PFSK-1 (cell line): ENCODE results near the gene DR1.

Source experiments
- FOXP2 ChIP-seq: optimal IDR thresholded peaks from 2 replicates; pipeline ENCODE3; 2011; ENCODE audit warnings: borderline replicate concordance, control low read depth, inconsistent platforms; ENCODE audit not compliant: insufficient read depth; ENCODE audit errors: extremely low read length, extremely low read depth
- POLR2AphosphoS5 ChIP-seq: IDR thresholded peaks from 2 replicates; pipeline ENCODE4 v1.6.1; 2012; ENCODE audit warnings: low read depth, mild to moderate bottlenecking, control low read depth, low read length, moderate library complexity
- SIN3A ChIP-seq: IDR thresholded peaks from 2 replicates; pipeline ENCODE4 v1.6.1; 2012; ENCODE audit warnings: mild to moderate bottlenecking, low read length, moderate library complexity, borderline replicate concordance; ENCODE audit not compliant: insufficient read depth
- TAF1 ChIP-seq: IDR thresholded peaks from 2 replicates; pipeline ENCODE4 v1.6.1; 2012; ENCODE audit warnings: low read length, control low read depth, borderline replicate concordance; ENCODE audit not compliant: insufficient read depth
- TF ChIP-seq, protein P1 (sequence below), 2 experiments: IDR thresholded peaks; 2 replicates each; pipeline versions ENCODE4 v1.6.1 to v1.8.0; 2011 to 2012; ENCODE audit warnings: low read depth in 2 of 2, low read length in 2 of 2, control low read depth in 1 of 2, inconsistent platforms in 1 of 2, mild to moderate bottlenecking in 1 of 2, moderate library complexity in 1 of 2; ENCODE audit not compliant: insufficient read depth in 1 of 2

DR1 gene

DNA sequence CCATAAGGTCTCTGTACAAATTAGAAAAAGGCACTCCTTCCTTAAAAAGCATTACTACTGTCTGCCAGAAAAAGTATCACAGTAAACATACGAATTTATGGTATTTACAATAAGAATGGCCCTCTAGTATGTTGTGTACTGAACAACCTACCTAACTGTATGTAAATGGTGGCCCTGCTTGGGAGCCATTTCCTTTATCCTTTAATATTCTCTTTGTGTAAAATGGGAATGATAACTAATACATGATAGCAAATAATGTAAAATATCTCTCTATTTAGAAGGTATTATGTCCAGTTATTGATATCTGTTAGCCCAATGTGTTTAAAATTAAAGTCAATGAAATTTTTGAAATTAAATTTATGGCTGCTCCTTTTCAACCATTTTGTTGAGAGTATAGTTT, 5.2 kb downstream of the DR1 start:
- TF ChIP-seq FOXP2 = no peak
- TF ChIP-seq POLR2AphosphoS5 = no peak
- TF ChIP-seq TAF1 = no peak
- TF ChIP-seq SIN3A = no peak
- TF ChIP-seq, protein P1, sequence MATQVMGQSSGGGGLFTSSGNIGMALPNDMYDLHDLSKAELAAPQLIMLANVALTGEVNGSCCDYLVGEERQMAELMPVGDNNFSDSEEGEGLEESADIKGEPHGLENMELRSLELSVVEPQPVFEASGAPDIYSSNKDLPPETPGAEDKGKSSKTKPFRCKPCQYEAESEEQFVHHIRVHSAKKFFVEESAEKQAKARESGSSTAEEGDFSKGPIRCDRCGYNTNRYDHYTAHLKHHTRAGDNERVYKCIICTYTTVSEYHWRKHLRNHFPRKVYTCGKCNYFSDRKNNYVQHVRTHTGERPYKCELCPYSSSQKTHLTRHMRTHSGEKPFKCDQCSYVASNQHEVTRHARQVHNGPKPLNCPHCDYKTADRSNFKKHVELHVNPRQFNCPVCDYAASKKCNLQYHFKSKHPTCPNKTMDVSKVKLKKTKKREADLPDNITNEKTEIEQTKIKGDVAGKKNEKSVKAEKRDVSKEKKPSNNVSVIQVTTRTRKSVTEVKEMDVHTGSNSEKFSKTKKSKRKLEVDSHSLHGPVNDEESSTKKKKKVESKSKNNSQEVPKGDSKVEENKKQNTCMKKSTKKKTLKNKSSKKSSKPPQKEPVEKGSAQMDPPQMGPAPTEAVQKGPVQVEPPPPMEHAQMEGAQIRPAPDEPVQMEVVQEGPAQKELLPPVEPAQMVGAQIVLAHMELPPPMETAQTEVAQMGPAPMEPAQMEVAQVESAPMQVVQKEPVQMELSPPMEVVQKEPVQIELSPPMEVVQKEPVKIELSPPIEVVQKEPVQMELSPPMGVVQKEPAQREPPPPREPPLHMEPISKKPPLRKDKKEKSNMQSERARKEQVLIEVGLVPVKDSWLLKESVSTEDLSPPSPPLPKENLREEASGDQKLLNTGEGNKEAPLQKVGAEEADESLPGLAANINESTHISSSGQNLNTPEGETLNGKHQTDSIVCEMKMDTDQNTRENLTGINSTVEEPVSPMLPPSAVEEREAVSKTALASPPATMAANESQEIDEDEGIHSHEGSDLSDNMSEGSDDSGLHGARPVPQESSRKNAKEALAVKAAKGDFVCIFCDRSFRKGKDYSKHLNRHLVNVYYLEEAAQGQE (IDR thresholded peaks at IDR 0.05; ENCODE audit: insufficient read depth in 1 of 2, low read depth in 2 of 2, low read length in 2 of 2) = no peak

DNA sequence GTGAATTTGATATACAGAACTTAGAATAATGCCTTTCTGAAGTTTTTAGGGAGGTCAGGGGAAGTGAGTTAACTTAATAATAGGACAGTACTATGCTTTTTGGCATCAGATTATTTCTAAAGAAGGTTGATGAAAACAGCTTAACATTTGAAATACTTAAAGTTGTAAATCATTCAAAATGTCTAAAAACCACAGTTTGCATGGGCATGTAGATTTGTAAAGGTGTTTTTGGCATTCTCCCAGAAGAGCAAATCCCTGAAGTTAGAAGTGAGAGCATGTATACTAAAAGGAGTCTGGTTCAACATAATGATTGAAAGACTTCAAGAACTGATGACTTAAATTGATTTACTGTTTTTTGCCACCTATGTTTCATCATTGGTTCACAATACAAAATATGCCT, 6.7 kb downstream of the DR1 start:
- TF ChIP-seq SIN3A (no peak), TAF1 (no peak)

DNA sequence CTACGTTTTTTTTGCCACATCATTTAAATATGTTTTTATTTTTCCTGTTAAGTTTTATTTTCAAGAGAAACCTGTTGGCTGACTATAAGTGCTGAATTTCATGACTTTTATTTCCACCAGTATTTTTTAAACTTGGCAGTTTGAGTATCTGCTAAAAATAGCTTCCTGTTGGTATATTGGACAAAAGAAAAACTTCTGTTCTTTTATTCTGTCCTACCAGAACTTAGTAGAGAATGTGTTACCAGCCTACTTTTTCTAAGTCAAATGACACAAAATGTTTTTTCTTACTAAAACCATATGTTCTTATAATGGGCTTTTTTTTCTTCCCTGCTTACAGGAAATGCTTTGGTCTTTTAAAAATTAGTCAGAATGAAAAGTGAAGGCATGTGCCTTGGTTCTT, 7.6 kb downstream of the DR1 start:
- no peak for TF ChIP-seq FOXP2
- TF ChIP-seq, protein P1 (IDR thresholded peaks at IDR 0.05; ENCODE audit: insufficient read depth in 1 of 2, low read depth in 2 of 2, low read length in 2 of 2) = no peak
- no peak for TF ChIP-seq TAF1
- TF ChIP-seq SIN3A = no peak
- TF ChIP-seq POLR2AphosphoS5 = no peak

DNA sequence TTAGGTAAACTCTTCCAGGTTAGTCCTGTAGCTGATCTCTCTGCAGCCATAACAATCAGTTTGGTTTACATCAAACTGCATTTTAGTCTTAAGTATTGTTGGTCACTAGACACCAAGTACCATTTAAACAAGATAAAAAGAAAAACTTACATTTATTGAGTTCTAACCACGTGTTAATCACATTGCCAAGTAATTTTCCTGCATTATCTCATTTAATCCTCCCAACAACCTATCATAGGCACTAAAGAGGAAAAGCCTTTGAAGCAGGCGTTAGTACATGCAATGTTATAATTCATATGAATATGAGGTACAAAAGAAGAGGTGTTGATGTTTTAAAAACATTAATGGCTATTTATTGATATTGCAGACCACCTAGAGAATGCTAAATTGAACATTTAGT, 9.0 kb downstream of the DR1 start:
- TF ChIP-seq SIN3A (no peak), FOXP2 (no peak), TAF1 (no peak), POLR2AphosphoS5 (no peak)
- TF ChIP-seq, protein P1 (IDR thresholded peaks at IDR 0.05; ENCODE audit: insufficient read depth in 1 of 2, low read depth in 2 of 2, low read length in 2 of 2) = no peak

DNA sequence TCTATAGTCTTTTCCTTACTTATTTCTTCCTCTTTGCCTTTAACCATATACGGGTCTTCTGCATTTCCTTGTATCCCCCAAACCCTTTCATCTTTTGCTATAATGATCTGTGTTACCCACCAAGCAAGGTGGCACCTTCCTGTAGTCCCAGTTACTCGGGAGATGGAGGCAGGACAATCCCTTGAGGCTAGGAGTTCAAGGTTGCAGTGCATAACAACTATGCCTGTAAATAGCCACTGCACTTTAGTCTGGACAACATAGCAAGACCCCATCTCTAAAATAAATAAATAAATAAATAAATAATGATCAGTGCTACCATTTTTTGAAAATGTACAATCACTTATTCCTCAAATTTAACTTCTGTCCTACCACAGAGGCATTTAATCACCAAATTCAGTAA, 11.5 kb downstream of the DR1 start:
- no peak for TF ChIP-seq POLR2AphosphoS5
- TF ChIP-seq, protein P1 (IDR thresholded peaks at IDR 0.05; ENCODE audit: insufficient read depth in 1 of 2, low read depth in 2 of 2, low read length in 2 of 2) = no peak
- no peak for TF ChIP-seq TAF1
- no peak for TF ChIP-seq FOXP2
- TF ChIP-seq SIN3A = no peak

DNA sequence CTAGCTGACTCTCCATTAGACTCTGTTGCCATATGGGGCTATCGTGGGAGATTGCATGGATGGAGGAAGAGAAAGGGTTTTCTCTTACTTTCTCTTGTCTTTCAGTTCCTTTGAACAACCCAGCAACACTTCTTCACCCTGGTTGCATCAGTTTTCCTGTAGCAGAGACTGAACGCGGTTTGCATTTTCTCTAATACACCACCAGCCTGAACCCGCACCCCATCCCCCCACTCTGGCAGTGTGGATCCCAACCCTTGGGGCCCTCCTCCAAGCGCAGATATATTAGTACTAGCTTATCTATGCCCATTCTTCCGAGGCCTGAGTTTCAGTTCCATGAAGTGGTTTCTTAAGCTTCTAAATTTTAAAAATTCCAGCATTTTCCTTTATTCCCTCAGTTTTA, 12.6 kb downstream of the DR1 start:
- TF ChIP-seq TAF1 = no peak
